HG02678 (cell line): ENCODE measurements around the gene HSPBP1.
A peak's percentile ranks its signal among the peaks of the same experiment; 100 is the strongest.

ENCODE experiments used
- ATAC-seq: cut with Tn5 transposase; IDR thresholded peaks from one replicate; pipeline ENCODE4 v1.9.1; 2021; ENCODE audit warnings: mild to moderate bottlenecking, moderate library complexity; ENCODE audit not compliant: unreplicated experiment

The HSPBP1 gene

DNA sequence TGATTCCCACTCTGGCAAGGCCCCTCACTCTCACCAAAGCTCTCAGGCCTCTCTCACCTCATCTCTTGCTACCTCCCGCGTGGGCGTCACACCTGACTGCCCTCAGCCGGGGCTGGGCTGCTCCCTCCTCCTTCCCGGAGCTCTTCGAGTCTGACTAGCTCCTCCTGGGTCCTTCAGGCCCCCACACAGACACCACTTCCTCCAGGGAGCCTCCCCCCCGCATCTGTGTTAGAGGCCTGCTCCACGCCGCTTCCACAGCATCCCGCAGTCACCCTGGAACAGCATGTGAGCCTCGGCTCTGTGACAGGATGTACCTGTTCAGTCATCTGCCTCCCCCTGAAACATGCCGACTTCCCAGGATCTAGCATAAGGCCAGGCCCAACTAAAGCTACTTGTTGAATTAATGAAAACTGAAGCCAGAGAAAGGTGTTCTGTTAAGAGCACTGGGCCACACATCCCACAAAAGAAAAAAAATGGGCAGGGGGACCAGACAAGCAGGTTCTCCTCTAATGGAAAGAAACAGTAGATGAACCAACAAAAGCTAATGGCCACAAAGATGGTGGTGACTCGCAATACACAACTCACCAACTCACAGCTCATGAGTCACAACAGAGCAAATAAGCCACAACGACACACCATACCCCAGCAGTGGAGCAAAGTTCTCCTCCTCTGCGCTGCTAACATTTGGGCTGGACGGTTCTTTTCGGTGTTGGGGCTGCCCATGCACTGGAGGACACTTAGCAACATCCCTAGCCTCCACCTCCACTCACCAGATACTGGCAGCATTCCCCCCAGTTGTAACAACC is 24.1 kb downstream of the HSPBP1 start:
- ATAC-seq = no peak

DNA sequence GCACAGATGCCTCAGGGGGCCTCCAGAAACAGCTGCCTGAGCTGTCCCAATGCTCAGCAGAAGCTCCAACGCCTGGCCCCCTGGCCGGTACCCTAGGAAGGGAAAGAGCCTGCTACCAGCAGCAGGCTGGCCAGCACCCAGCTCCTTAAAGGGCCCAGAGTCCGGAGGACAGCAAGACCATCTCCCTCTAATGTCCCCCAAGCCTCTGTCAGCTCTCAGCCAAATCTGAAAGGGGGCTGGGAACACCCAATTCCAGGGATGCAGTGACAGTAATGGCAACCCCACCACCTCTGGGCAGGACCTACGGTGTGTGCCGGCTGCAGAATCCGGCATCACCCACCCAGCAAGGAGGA is 25.3 kb downstream of the HSPBP1 start:
- no peak for ATAC-seq

GRCh38 chr19:55253842-55254624 is 25.9 kb downstream of the HSPBP1 start:
- peak; percentile 52 for ATAC-seq

GRCh38 chr19:55252760-55253663 is 26.9 kb downstream of the HSPBP1 start:
- ATAC-seq = no peak

DNA sequence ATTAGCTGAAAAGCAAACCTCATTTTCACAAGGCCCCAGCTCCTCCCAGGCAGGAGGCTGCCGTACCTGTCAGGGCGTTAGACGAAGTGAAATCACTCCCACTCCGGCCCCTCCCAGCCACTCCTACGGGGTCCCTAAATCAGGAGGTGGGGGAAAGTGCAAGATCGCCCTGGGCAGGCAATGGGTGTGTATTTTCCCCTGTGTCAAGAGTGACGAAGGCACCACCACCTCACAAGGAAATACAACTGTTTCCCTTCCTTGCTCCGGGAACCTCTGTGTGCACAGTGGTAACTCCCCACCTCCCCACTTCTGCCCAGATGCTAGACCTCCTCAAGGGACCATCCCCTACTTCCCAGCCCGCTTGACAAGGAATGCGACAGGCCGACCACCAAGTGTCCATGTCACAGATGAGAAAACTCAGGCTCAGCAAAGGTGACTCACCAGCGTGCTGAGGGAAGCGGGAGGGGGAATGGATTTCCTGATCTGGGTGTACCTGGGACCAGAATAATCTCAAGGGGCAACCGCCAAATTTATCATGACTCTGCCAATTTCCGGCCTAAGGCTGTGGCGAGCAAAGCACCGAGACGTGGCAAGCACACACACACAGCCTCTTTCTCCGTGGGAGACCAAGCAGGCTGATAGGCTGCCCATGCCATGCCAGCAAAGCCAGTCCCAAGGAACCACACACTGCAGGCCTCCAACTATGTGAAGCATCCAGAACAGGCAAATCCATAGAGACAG is 28.4 kb downstream of the HSPBP1 start:
- no peak for ATAC-seq

GRCh38 chr19:55250262-55251036 is 29.5 kb downstream of the HSPBP1 start:
- ATAC-seq = no peak

DNA sequence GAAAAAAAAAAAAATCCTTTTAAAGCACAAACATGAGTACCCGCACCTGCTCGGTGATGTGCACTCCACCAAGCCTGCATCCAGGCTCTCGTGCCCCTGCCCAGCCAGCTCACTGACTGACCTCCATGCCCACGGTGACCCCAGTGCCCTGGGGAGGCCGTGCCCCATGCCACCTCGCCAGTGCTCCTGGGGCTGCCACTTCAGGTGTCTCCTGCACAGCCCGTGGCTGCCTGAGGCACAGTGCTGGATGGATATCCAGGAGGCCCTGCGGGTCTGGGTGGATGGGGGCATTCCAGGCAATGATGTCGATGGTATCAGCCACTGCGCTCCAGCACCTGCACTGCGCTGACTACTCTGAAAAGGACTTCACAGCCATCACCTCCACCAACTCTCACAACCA is 30.1 kb downstream of the HSPBP1 start:
- ATAC-seq = no peak

GRCh38 chr19:55248704-55249103 is 31.2 kb downstream of the HSPBP1 start:
- ATAC-seq = no peak

GRCh38 chr19:55248166-55248675 is 31.7 kb downstream of the HSPBP1 start:
- no peak for ATAC-seq

DNA sequence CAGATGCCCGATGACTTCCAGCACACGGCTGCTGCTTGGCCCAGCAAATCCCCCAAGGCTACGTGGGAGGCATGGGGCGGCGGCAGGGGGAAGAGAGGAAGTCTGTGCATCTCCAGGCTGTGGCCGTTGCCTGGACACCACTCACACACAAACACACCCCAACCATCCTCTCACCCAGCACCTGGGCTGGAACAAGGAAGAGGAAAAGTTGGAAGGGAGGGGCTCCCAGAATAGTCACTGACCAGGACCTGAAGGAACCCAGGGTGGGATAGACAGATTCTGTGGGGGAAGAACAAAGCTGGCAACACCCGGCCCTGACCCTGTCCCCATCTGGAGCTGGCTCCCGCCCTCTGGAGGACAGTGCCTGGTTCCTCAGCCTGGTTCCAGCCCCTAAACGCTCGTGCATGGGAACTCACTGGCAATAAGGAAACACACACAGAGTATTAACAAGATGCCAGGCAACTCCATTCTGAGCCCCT is 32.2 kb downstream of the HSPBP1 start:
- no peak for ATAC-seq

DNA sequence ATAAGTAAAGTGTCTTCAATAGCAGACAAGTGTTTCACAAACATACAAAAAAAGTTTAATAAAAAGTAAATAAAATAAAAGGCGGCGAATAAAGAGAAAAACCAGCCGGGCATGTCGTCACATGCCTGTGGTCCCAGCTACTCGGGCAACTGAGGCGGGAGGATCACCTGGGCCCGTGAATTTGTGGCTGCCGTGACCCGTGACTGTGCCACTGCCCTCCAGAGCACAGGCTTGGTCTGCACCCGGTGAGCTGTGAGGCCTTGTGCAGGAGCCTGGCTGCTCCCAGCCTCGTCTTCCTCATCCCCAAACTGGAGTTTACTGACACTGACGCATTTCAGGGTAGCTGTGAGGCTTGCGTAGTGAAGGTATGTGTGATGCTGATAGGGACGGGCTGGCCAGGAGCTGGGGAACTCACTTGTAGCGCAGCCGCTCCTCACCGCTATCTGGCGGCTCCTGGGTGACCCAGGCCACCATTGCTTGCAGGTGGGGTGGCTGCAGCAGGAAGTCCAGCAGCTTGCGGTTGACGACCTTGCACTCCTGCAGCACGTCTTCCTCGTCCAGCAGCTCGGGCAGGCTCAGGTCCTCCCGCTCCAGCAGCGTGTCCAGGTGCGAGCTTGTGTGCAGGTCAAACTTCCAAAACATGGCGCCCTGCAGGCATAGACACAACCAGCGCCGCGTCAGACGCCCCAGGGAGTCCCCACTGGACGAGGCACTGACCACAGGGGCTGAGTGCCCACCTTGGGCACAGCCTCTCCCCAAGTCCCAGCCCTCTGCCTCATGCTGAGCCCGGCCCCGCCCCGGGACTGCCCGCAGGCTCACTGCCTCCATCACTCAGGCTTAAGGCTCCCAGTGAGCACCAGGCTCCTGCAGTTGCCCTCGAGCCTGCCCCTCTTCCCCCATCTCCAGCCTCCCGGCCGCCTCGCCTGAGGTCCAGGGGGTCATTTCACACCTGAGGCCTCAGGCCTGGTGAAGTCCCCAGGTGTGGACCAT is 33.2 kb downstream of the HSPBP1 start:
- no peak for ATAC-seq

DNA sequence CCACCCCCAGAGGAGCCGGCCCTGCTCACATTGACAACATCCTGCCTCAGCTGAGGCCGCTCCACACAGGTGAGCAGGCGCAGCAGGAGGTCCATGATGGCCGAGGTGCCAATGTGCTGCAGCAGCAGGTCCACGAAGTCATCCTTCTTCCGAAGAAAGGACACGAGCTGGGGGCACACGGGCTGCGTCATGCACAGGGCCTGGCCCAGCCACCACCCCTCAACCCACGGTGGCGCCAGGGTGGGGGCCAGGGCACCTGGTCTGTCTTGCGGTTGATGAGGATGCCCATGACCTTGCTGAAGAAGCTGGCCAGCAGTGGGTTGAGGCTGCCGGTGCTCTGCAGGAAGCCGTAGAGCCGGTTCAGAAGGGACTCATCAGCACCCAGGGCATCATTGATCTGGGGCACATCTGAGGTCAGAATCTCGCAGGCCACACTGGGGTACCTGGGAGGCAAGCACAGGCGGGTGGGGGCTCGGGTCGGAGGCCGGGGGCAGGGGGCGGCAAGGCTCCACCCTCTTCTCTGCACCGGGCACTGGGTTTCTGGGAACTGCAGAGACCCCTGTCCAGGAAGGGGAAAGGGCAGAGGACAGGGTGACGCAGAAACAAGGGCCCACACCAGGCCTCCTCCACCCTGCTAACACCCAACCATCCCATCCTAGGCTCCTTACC is 34.5 kb downstream of the HSPBP1 start:
- ATAC-seq = no peak

GRCh38 chr19:55244004-55244680 is 35.8 kb downstream of the HSPBP1 start:
- no peak for ATAC-seq

GRCh38 chr19:55242517-55242916 is 37.4 kb downstream of the HSPBP1 start:
- ATAC-seq = no peak

GRCh38 chr19:55241935-55242464 is 37.9 kb downstream of the HSPBP1 start:
- no peak for ATAC-seq

GRCh38 chr19:55241143-55241934 is 38.6 kb downstream of the HSPBP1 start:
- ATAC-seq = no peak
